Hepatocyte (in vitro differentiated cells): ENCODE data around the gene TMPRSS11D. TPM values are rescaled to one million over a fixed set of nuclear protein-coding genes. Genes with fewer than 3 reads are reported as not detected.

ENCODE experiments used
- DNase-seq: peaks from one replicate; pipeline ENCODE4 v3.0.0-alpha.2; 2016; ENCODE audit warnings: low spot score
- H2AFZ ChIP-seq: fragments of 200-600 bp; sonication (generic); 2 replicates; pipeline ENCODE4 v1.6.0; 2016; ENCODE audit warnings: antibody characterized with exemption, mild to moderate bottlenecking
- H3K27ac ChIP-seq: fragments of 200-600 bp; sonication (generic); 2 replicates; pipeline ENCODE4 v1.5.1; 2016; ENCODE audit warnings: mild to moderate bottlenecking
- H3K27me3 ChIP-seq: fragments of 200-600 bp; sonication (generic); 2 replicates; pipeline ENCODE4 v1.6.1; 2016
- H3K36me3 ChIP-seq: fragments of 200-600 bp; sonication (generic); replicated peaks from 2 replicates; pipeline ENCODE4 v1.5.1; 2016; ENCODE audit warnings: low read depth; ENCODE audit not compliant: insufficient read depth
- H3K4me1 ChIP-seq: fragments of 200-600 bp; sonication (generic); 2 replicates; pipeline ENCODE4 v1.5.1; 2016; ENCODE audit warnings: mild to moderate bottlenecking, moderate library complexity; ENCODE audit not compliant: insufficient read depth
- H3K4me2 ChIP-seq: fragments of 200-600 bp; sonication (generic); 2 replicates; pipeline ENCODE4 v1.6.0; 2016
- H3K4me3 ChIP-seq: fragments of 200-600 bp; sonication (generic); 2 replicates; pipeline ENCODE4 v1.5.1; 2016; ENCODE audit warnings: mild to moderate bottlenecking
- H3K79me2 ChIP-seq: fragments of 200-600 bp; sonication (generic); 2 replicates; pipeline ENCODE4 v1.6.0; 2017; ENCODE audit warnings: mild to moderate bottlenecking
- H3K9me2 ChIP-seq: fragments of 200-600 bp; sonication (generic); replicated peaks from 2 replicates; pipeline ENCODE4 v1.6.0; 2017; ENCODE audit warnings: mild to moderate bottlenecking; ENCODE audit not compliant: insufficient read depth
- H3K9me3 ChIP-seq: fragments of 200-600 bp; sonication (generic); 2 replicates; pipeline ENCODE4 v1.5.1; 2016; ENCODE audit warnings: low read depth, mild to moderate bottlenecking
- H4K20me1 ChIP-seq: fragments of 200-600 bp; sonication (generic); 2 replicates; pipeline ENCODE4 v1.6.0; 2016; ENCODE audit warnings: mild to moderate bottlenecking; ENCODE audit not compliant: insufficient read depth, poor library complexity, severe bottlenecking
- EZH2 ChIP-seq: fragments of 200-600 bp; sonication (generic); IDR thresholded peaks from 2 replicates; pipeline ENCODE4 v1.6.1; 2016; ENCODE audit warnings: antibody characterized with exemption, mild to moderate bottlenecking, borderline replicate concordance
- EZH2phosphoT487 ChIP-seq: fragments of 200-600 bp; sonication (generic); IDR thresholded peaks from one replicate; pipeline ENCODE4 v1.6.1; 2018; ENCODE audit warnings: antibody characterized with exemption, mild to moderate bottlenecking, low read depth, moderate library complexity; ENCODE audit not compliant: unreplicated experiment, severe bottlenecking
- WGBS: methylation state at CpG from one replicate; pipeline ENCODE4 v1.1.6; 2016; ENCODE audit warnings: low lambda C conversion rate; ENCODE audit errors: missing lambda C conversion rate; 5-methylcytosine and 5-hydroxymethylcytosine counted together
- polyA plus RNA-seq: library from polyadenylated mRNA; unstranded; fragments of >200 nt; fragmentation: Nextera tagmentation; extraction: Ambion mirVana; gene quantifications from 2 replicates; pipeline ENCODE4 v1.2.1, GENCODE V29; 2016
- total RNA-seq: library from RNA; depleted of rRNA; stranded (reverse); fragments of >200 nt; gene quantifications from 2 replicates; pipeline ENCODE4 v1.2.3, GENCODE V29; 2014
- TF ChIP-seq, protein P1 (sequence below): fragments of 200-600 bp; sonication (generic); IDR thresholded peaks from 2 replicates; pipeline ENCODE4 v1.5.1; 2016; ENCODE audit warnings: antibody characterized with exemption, mild to moderate bottlenecking; ENCODE audit not compliant: poor library complexity

The TMPRSS11D gene
- total and polyA plus RNA-seq, 2 experiments from 2014 or later, result 0.23 TPM; not detected in 1

DNA sequence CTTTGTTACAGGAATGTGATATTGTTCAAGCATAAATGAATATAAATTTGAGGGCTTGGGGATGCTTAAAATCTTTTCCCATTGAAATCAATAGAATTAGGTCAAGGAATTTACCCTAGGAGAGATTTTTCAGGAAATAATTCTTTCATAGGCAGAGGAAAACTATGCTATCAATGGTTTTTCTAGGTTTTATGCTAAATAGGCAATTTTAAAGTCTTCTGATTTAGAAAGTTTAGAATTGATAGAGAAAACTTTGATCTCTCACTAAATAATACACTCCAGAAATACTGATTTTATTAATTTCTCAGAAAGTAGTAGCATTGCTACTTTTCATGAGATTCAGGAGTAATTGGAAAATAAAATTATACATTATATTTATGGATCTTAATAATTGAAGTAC is 93.1 kb downstream of the TMPRSS11D start:
- Histone ChIP-seq H3K9me3 (no peaks in the 10 kb centered on the region), H3K4me3 (no peak overlapping the region), H3K36me3 (no peaks in the 10 kb centered on the region), H2AFZ (no peak overlapping the region), H3K9me2 (no peaks in the 10 kb centered on the region), H4K20me1 (no peaks in the 10 kb centered on the region), H3K4me1 (no peaks in the 10 kb centered on the region), H3K4me2 (no peak overlapping the region), H3K27ac (no peak overlapping the region), H3K27me3 (no peaks in the 10 kb centered on the region), H3K79me2 (no peaks in the 10 kb centered on the region)
- no peak for DNase-seq
- no peak for TF ChIP-seq EZH2phosphoT487

DNA sequence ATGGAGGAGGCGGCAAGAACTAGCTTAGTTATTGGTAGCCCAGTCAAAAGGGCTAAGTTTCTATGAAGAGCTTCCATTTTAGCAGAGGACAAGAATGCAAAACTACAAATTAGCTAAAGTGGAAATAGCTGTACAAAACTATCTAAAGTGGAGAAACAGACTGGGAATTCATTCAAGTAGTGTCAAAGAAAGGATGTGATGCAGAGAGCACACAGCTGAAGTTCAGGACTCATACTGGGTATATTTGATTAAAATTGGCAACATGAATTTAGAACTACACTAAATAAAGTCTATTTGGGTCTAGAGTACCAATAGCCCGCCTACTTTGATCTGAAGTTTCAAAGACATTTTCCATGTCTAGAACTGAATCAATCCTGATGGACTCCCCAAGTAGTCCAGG is 96.5 kb downstream of the TMPRSS11D start:
- H4K20me1 ChIP-seq, result no peaks in the 10 kb centered on the region
- no peak overlapping the region for H2AFZ ChIP-seq
- H3K9me2 ChIP-seq, result no peaks in the 10 kb centered on the region
- no peaks in the 10 kb centered on the region for H3K9me3 ChIP-seq
- no peaks in the 10 kb centered on the region for H3K27me3 ChIP-seq
- TF ChIP-seq EZH2phosphoT487 (no peak), EZH2 (no peak)
- TF ChIP-seq, protein P1, sequence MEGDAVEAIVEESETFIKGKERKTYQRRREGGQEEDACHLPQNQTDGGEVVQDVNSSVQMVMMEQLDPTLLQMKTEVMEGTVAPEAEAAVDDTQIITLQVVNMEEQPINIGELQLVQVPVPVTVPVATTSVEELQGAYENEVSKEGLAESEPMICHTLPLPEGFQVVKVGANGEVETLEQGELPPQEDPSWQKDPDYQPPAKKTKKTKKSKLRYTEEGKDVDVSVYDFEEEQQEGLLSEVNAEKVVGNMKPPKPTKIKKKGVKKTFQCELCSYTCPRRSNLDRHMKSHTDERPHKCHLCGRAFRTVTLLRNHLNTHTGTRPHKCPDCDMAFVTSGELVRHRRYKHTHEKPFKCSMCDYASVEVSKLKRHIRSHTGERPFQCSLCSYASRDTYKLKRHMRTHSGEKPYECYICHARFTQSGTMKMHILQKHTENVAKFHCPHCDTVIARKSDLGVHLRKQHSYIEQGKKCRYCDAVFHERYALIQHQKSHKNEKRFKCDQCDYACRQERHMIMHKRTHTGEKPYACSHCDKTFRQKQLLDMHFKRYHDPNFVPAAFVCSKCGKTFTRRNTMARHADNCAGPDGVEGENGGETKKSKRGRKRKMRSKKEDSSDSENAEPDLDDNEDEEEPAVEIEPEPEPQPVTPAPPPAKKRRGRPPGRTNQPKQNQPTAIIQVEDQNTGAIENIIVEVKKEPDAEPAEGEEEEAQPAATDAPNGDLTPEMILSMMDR, result no peak
- H3K4me3 ChIP-seq, result no peak overlapping the region
- no peaks in the 10 kb centered on the region for H3K4me1 ChIP-seq
- no peak for DNase-seq
- H3K4me2 ChIP-seq, result no peak overlapping the region
- WGBS, result 94% methylated on average over 2 of the region's 2 CpGs
- no peak overlapping the region for H3K27ac ChIP-seq
- no peaks in the 10 kb centered on the region for H3K36me3 ChIP-seq
- H3K79me2 ChIP-seq, result no peaks in the 10 kb centered on the region

DNA sequence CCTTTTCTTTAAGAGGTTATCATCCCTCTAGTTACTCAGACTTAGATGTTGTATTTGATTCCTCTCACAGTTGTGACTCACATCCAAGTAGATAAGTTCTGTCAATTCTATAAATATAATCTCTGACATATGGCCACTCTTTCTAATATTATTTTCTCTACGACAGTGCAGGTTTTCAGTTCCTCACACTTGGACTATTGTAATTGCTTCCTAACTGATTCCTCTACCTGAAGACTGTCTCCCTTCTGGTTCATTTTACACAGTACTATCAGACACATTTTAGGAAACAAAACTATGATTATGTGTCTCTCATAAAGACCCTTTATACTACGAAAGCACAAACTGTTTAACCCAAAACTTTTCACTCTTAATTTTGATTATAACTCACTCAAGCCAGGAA is 98.3 kb downstream of the TMPRSS11D start:
- no peak overlapping the region for H3K27ac ChIP-seq
- TF ChIP-seq EZH2 (no peak), EZH2phosphoT487 (no peak)
- TF ChIP-seq, protein P1, result no peak
- no peaks in the 10 kb centered on the region for H3K9me2 ChIP-seq
- H3K4me1 ChIP-seq, result no peaks in the 10 kb centered on the region
- no peak overlapping the region for H2AFZ ChIP-seq
- H3K79me2 ChIP-seq, result no peaks in the 10 kb centered on the region
- H4K20me1 ChIP-seq, result no peaks in the 10 kb centered on the region
- H3K4me3 ChIP-seq, result no peak overlapping the region
- H3K4me2 ChIP-seq, result no peak overlapping the region
- H3K36me3 ChIP-seq, result no peaks in the 10 kb centered on the region
- DNase-seq, result no peak
- 87% methylated on average over 2 of the region's 2 CpGs for WGBS
- H3K27me3 ChIP-seq, result no peaks in the 10 kb centered on the region
- no peaks in the 10 kb centered on the region for H3K9me3 ChIP-seq

DNA sequence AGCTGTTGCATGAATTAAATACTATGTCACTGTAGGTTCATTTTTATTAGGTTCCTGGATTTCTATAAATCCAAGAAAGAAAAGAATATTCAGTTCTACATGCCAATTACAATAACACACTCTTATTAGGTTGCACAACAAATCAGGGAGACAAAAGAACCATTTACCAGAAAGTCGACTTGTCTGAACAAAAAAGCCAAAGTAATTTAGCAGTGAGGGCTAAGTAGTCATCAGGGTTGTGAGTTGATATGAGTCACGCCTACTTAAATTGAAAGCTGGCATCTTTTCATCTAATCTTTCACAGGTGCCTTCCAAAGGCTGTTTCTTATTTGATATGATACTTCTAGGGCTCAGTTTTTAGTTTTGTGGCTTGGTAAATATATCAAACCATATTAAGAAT is 104.2 kb downstream of the TMPRSS11D start:
- 90% methylated on average over 2 of the region's 2 CpGs for WGBS
- Histone ChIP-seq H3K27me3 (no peaks in the 10 kb centered on the region), H3K36me3 (no peaks in the 10 kb centered on the region), H3K4me2 (no peak overlapping the region), H2AFZ (no peak overlapping the region), H3K4me1 (no peaks in the 10 kb centered on the region), H3K79me2 (no peaks in the 10 kb centered on the region), H3K27ac (no peak overlapping the region), H3K9me3 (no peaks in the 10 kb centered on the region), H3K9me2 (no peaks in the 10 kb centered on the region), H4K20me1 (no peaks in the 10 kb centered on the region), H3K4me3 (no peak overlapping the region)
- DNase-seq, result no peak
- no peak for TF ChIP-seq EZH2phosphoT487
- TF ChIP-seq EZH2, result no peak
- TF ChIP-seq, protein P1, result no peak
